Liver (tissue), 9 donors: ENCODE measurements around the gene ZNF814. TPM values are rescaled to one million over a fixed set of nuclear protein-coding genes. Genes with fewer than 3 reads are reported as not detected.
"Not testable (repeated sequence)": the region's sequence is repeated elsewhere in the genome, so short reads cannot be mapped to it uniquely, and the experiment has no call there.

Experiments
- DNase-seq: peaks from one replicate; pipeline ENCODE4 v3.0.0-alpha.2; 2017; ENCODE audit warnings: low spot score
- H3K27ac ChIP-seq, 2 donors: one replicate each; pipeline ENCODE4 v1.7.0; 2013; ENCODE audit warnings: inconsistent platforms in 2 of 2, low read length in 2 of 2, control low read depth in 1 of 2, low read depth in 1 of 2, mild to moderate bottlenecking in 1 of 2
- H3K27me3 ChIP-seq, 4 donors: one replicate each; pipeline versions ENCODE4 v1.6.1 to v1.7.0; 2013; ENCODE audit warnings: low read length in 3 of 4, inconsistent platforms in 1 of 4, mild to moderate bottlenecking in 1 of 4, moderate library complexity in 1 of 4; ENCODE audit not compliant: control insufficient read depth in 4 of 4, insufficient read depth in 4 of 4
- H3K36me3 ChIP-seq, 4 donors: one replicate each; pipeline versions ENCODE4 v1.6.1 to v1.7.0; 2013; ENCODE audit warnings: low read length in 3 of 4, mild to moderate bottlenecking in 3 of 4, low read depth in 1 of 4, moderate library complexity in 1 of 4; ENCODE audit not compliant: control insufficient read depth in 4 of 4, insufficient read depth in 3 of 4
- H3K4me1 ChIP-seq, 4 donors: one replicate each; pipeline versions ENCODE4 v1.6.1 to v1.7.0; 2013; ENCODE audit warnings: low read length in 3 of 4, mild to moderate bottlenecking in 3 of 4, moderate library complexity in 1 of 4; ENCODE audit not compliant: control insufficient read depth in 4 of 4, insufficient read depth in 4 of 4
- H3K4me3 ChIP-seq, 3 donors: one replicate each; pipeline versions ENCODE4 v1.6.1 to v1.7.0; 2013; ENCODE audit warnings: low read length in 3 of 3, control low read depth in 1 of 3, low read depth in 1 of 3, mild to moderate bottlenecking in 1 of 3
- H3K9ac ChIP-seq, 2 donors: one replicate each; pipeline ENCODE4 v1.7.0; 2013; ENCODE audit warnings: low read length in 2 of 2, mild to moderate bottlenecking in 2 of 2, moderate library complexity in 2 of 2, control low read depth in 1 of 2, low read depth in 1 of 2
- H3K9me3 ChIP-seq, 4 donors: one replicate each; pipeline versions ENCODE4 v1.6.1 to v1.7.0; 2013; ENCODE audit warnings: low read length in 3 of 4; ENCODE audit not compliant: control insufficient read depth in 4 of 4
- CTCF ChIP-seq: fragments of 150-350 bp; IDR thresholded peaks from 2 replicates; pipeline ENCODE4 v1.5.1; 2017; ENCODE audit warnings: improper control_type of control experiment, low read depth, low read length; ENCODE audit not compliant: missing input control
- EGR1 ChIP-seq, 2 donors: IDR thresholded peaks; 2 replicates each; pipeline ENCODE4 v1.6.1; 2016 to 2018; ENCODE audit warnings: antibody characterized with exemption in 2 of 2, low read depth in 2 of 2
- FOXA2 ChIP-seq: IDR thresholded peaks from 2 replicates; pipeline ENCODE4 v1.6.1; 2016; ENCODE audit warnings: antibody characterized with exemption
- GABPA ChIP-seq, 2 donors: IDR thresholded peaks in 1 of 2; conservative IDR thresholded peaks in 1 of 2; 2 replicates each; pipeline ENCODE4 v1.6.1; 2016; ENCODE audit warnings: antibody characterized with exemption in 2 of 2, mild to moderate bottlenecking in 1 of 2, moderate library complexity in 1 of 2
- HNF4A ChIP-seq, 2 donors: conservative IDR thresholded peaks; 2 replicates each; pipeline ENCODE4 v1.6.1; 2016; ENCODE audit warnings: antibody characterized with exemption in 2 of 2, mild to moderate bottlenecking in 2 of 2
- HNF4G ChIP-seq: IDR thresholded peaks from 2 replicates; pipeline ENCODE4 v1.6.1; 2016; ENCODE audit warnings: antibody characterized with exemption
- JUND ChIP-seq, 2 donors: IDR thresholded peaks; 2 replicates each; pipeline ENCODE4 v1.6.1; 2016; ENCODE audit warnings: antibody characterized with exemption in 2 of 2
- NR2F2 ChIP-seq: IDR thresholded peaks from 2 replicates; pipeline ENCODE4 v1.6.1; 2016; ENCODE audit warnings: antibody characterized with exemption
- RAD21 ChIP-seq, 2 donors: IDR thresholded peaks; 2 replicates each; pipeline ENCODE4 v1.6.1; 2016; ENCODE audit warnings: antibody characterized with exemption in 2 of 2, mild to moderate bottlenecking in 2 of 2
- RXRA ChIP-seq, 2 donors: IDR thresholded peaks; 2 replicates each; pipeline ENCODE4 v1.6.1; 2017 to 2018; ENCODE audit warnings: antibody characterized with exemption in 2 of 2, mild to moderate bottlenecking in 1 of 2
- SP1 ChIP-seq: IDR thresholded peaks from 2 replicates; pipeline ENCODE4 v1.6.1; 2018; ENCODE audit warnings: antibody characterized with exemption, mild to moderate bottlenecking
- TAF1 ChIP-seq: conservative IDR thresholded peaks from 2 replicates; pipeline ENCODE4 v1.6.1; 2016; ENCODE audit warnings: antibody characterized with exemption, mild to moderate bottlenecking
- YY1 ChIP-seq: IDR thresholded peaks from 2 replicates; pipeline ENCODE4 v1.6.1; 2016; ENCODE audit warnings: antibody characterized with exemption, mild to moderate bottlenecking
- ZBTB33 ChIP-seq: IDR thresholded peaks from 2 replicates; pipeline ENCODE4 v1.6.1; 2016; ENCODE audit warnings: antibody characterized with exemption
- WGBS: extraction: QIAGEN DNeasy Blood & Tissue Kit; methylation state at CpG from one replicate; pipeline ENCODE4 v1.1.7; 2013; 5-methylcytosine and 5-hydroxymethylcytosine counted together
- polyA plus RNA-seq, 2 donors: library from polyadenylated mRNA; stranded (reverse) in 1 of 2; unstranded in 1 of 2; fragments of 200-250 nt in 1 of 2; fragments of >200 nt in 1 of 2; fragmentation: Nextera tagmentation in 1 of 2; extraction: Ambion mirVana in 1 of 2; gene quantifications; one replicate each; pipeline versions ENCODE4 v1.2.1 to v1.2.3, GENCODE V29; 2013 to 2015
- total RNA-seq, 2 donors: library from RNA; depleted of rRNA; stranded (reverse); fragments of >200 nt; gene quantifications; one replicate each; pipeline ENCODE4 v1.2.3, GENCODE V29; 2014
- TF ChIP-seq, protein P1 (sequence below): IDR thresholded peaks from 2 replicates; pipeline ENCODE4 v1.6.1; 2016; ENCODE audit warnings: antibody characterized with exemption
- TF ChIP-seq, protein P2 (sequence below): IDR thresholded peaks from 2 replicates; pipeline ENCODE4 v1.6.1; 2016; ENCODE audit warnings: antibody characterized with exemption
- TF ChIP-seq, protein P3 (sequence below): IDR thresholded peaks from 2 replicates; pipeline ENCODE4 v1.6.1; 2016; ENCODE audit warnings: antibody characterized with exemption, mild to moderate bottlenecking
- donor health status: healthy.
- donor health status: healthy.
- donor health status: healthy.
- donor health status: healthy.
- donor health status: healthy.

The ZNF814 gene
- total and polyA plus RNA-seq, 4 donors = 6.9 to 13.8 (median 8.2) TPM

DNA sequence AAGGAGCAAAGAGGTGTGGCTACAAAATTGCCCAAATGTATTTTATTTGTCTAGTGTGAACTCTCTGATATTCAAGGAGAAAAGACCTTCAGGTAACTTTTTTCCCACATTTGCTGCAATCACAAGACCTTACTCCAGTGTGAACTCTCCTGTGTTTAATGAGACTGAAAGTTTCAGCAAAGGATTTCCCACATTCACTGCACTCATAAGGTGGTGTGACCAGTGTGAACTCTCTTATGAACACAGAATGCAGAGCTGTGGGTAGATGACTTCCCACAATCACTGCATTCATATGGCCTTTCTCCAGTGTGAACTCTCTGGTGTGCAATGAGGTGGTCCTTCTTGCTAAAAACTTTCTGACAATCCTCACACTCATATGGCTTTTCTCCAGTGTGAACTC lies 16.4 kb downstream of the ZNF814 start:
- H3K4me3 ChIP-seq = peak overlapping the region in 2 of 3 donors; percentile 23 to 33
- H3K9me3 ChIP-seq = peaks cover 41 to 60% (median 58%) of the 10 kb centered on the region in 4 donors
- H3K4me1 ChIP-seq = no peaks in the 10 kb centered on the region
- no peak for DNase-seq
- peaks cover 5 to 34% (median 31%) of the 10 kb centered on the region in 4 donors for H3K36me3 ChIP-seq
- H3K9ac ChIP-seq = no peak overlapping the region
- H3K27me3 ChIP-seq = no peaks in the 10 kb centered on the region
- TF ChIP-seq, protein P1, sequence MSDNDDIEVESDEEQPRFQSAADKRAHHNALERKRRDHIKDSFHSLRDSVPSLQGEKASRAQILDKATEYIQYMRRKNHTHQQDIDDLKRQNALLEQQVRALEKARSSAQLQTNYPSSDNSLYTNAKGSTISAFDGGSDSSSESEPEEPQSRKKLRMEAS = no peak
- TF ChIP-seq RAD21 (IDR thresholded peaks at IDR 0.05) (no peak), SP1 (no peak), YY1 (no peak), JUND (IDR thresholded peaks at IDR 0.05) (no peak), HNF4A (conservative IDR thresholded peaks at IDR 0.05) (no peak), FOXA2 (no peak), RXRA (IDR thresholded peaks at IDR 0.05) (no peak), NR2F2 (no peak), ZBTB33 (no peak), HNF4G (no peak)
- TF ChIP-seq, protein P2, sequence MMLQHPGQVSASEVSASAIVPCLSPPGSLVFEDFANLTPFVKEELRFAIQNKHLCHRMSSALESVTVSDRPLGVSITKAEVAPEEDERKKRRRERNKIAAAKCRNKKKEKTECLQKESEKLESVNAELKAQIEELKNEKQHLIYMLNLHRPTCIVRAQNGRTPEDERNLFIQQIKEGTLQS = no peak
- TF ChIP-seq, protein P3, sequence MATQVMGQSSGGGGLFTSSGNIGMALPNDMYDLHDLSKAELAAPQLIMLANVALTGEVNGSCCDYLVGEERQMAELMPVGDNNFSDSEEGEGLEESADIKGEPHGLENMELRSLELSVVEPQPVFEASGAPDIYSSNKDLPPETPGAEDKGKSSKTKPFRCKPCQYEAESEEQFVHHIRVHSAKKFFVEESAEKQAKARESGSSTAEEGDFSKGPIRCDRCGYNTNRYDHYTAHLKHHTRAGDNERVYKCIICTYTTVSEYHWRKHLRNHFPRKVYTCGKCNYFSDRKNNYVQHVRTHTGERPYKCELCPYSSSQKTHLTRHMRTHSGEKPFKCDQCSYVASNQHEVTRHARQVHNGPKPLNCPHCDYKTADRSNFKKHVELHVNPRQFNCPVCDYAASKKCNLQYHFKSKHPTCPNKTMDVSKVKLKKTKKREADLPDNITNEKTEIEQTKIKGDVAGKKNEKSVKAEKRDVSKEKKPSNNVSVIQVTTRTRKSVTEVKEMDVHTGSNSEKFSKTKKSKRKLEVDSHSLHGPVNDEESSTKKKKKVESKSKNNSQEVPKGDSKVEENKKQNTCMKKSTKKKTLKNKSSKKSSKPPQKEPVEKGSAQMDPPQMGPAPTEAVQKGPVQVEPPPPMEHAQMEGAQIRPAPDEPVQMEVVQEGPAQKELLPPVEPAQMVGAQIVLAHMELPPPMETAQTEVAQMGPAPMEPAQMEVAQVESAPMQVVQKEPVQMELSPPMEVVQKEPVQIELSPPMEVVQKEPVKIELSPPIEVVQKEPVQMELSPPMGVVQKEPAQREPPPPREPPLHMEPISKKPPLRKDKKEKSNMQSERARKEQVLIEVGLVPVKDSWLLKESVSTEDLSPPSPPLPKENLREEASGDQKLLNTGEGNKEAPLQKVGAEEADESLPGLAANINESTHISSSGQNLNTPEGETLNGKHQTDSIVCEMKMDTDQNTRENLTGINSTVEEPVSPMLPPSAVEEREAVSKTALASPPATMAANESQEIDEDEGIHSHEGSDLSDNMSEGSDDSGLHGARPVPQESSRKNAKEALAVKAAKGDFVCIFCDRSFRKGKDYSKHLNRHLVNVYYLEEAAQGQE = no peak
- H3K27ac ChIP-seq = no peak overlapping the region

- peaks cover 12 to 36% (median 31%) of the 10 kb centered on the region in 4 donors for H3K36me3 ChIP-seq
- H3K9me3 ChIP-seq = peaks cover 38 to 51% (median 49%) of the 10 kb centered on the region in 4 donors
- no peaks in the 10 kb centered on the region for H3K27me3 ChIP-seq
- DNase-seq = no peak
- no peak overlapping the region for H3K27ac ChIP-seq
- WGBS = 94% methylated on average over 2 of the region's 2 CpGs
- TF ChIP-seq GABPA (IDR thresholded peaks at IDR 0.05 in 1 of 2, conservative IDR thresholded peaks at IDR 0.05 in 1 of 2) (no peak), TAF1 (no peak), CTCF (no peak), RXRA (IDR thresholded peaks at IDR 0.05) (no peak), SP1 (no peak), NR2F2 (no peak), FOXA2 (no peak), HNF4A (conservative IDR thresholded peaks at IDR 0.05) (no peak), HNF4G (no peak), EGR1 (IDR thresholded peaks at IDR 0.05; ENCODE audit: low read depth in 2 of 2) (no peak)
- TF ChIP-seq, protein P1 = no peak
- TF ChIP-seq, protein P2 = no peak
- H3K4me3 ChIP-seq = peak overlapping the region in 1 of 3 donors; percentile 44
- no peaks in the 10 kb centered on the region for H3K4me1 ChIP-seq
- no peak overlapping the region for H3K9ac ChIP-seq
Observed at GRCh38 chr19:57870225-57870624, 18.6 kb downstream of the ZNF814 start.

GRCh38 chr19:57869655-57870054 lies 19.2 kb downstream of the ZNF814 start:
- H3K4me3 ChIP-seq, H3K9ac ChIP-seq, H3K27me3 ChIP-seq, H3K4me1 ChIP-seq, H3K27ac ChIP-seq, DNase-seq: not testable (repeated sequence)
- peaks cover 37 to 50% (median 49%) of the 10 kb centered on the region in 4 donors for H3K9me3 ChIP-seq
- peaks cover 12 to 41% (median 36%) of the 10 kb centered on the region in 4 donors for H3K36me3 ChIP-seq
- whole genome bisulfite sequencing = 92% methylated on average over 6 of the region's 6 CpGs
